DMS153 treated with DMSO at 0.1 percent for 48 hours (cell line): ENCODE data around the gene PDE5A.

ENCODE experiments used
- DNase-seq: peaks from one replicate; lab custom pipeline; 2025; ENCODE audit not compliant: unreplicated experiment; lab: John Stamatoyannopoulos, UW

The PDE5A gene

DNA sequence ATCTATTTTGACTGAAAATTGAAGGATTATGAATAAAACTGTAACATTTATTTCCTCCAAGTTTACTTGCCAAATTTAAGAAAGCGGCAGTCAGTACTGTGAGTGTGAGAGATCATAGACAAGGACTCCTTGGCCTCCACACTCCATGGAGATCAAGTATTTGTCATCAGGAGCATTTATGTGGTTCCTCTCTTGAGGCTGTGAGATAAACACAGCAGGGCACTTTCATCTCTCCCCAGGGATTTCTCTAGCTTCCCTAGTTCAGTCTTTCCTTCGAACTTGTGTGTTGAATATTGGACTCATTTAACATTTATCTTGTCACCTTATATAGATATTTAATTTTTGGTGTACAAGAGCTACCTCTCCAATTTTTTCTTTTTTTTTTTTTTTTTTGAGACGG lies 40.8 kb downstream of the PDE5A start:
- DNase-seq, result no peak

DNA sequence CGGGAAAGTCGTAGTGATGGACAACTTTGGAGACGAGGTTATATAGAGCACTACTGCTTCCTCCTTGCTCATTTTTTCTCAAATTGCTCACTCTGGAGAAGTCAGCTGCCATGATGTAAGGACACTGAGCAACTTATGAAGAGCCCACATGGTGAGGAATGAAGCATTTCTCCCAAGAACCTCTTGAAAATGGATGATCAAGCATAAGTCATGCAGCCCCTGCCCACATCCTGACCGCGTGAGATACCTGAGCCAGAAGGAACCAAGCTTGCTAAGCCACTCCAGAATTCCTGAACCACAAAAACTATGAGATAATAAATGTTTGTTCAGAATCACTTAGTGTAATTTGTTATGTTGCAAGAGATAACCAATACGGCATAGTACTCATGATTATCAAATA lies 42.8 kb downstream of the PDE5A start:
- no peak for DNase-seq

DNA sequence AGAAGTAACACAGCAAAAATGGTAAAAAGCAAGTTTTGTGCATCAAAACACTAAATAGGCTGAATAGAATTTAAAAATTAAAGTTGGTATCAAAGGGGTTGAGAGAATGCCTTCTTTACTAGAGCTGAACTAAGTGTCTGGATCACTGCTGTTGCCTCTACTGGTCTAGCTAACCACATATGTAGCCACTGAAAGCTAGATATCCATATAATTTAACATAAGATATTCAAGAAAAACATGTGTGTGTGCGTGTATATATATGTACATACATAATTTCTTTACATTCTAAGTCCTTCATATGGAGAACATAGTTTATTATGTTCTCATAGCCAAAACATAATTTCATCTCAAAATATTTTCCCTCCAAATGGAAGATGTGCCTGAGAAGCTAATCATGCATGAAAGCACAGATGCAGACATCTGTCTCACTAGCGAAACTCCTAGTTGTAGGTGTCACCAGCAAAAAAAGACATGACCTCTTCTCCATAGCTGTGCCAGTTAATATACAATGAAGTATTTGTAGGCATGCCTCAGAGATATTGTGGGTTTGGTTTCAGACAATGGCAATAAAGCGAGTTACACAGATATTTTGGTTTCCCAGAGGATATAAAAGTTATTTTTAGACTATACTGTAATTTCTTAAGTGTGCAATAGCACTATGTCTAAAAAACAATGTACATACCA lies 47.3 kb downstream of the PDE5A start:
- DNase-seq, result no peak

DNA sequence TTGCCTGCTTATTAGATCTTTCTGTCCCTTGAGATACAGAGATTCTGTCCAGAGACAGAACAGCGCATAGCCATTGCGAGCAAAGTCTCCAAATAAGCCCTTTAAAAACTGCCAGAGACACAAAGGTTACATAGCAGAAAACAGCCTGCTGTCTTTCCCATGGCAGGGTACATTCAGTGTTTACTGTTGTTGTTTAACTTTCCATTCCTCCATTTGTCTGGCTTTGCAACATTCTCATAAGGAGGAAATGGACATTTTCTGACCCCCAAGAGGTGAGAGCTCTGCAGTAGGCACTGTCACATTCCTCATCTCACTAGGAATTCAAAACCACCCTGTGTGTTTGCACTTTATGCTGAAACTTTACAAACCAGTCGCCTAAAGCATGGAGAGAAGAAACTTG lies 48.3 kb downstream of the PDE5A start:
- DNase-seq, result no peak

DNA sequence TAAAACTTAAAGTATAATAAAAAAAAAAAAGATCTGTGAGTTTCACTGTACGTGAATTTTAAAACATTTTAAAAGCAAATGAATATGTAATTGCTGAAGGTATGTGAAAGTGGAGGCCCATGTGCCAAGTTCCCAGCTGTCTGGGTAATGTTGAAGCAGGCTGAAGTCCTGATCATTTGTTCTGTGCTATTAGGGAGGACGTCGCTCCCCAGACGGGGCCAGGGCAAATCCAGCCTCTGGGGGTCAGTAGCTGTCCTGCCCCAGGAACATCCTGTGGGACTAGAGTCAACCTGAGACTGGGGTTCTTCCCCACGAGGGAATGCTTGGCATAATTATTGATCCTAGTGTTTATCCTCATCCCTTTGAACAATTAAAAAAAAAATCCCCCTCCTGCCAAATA lies 48.8 kb downstream of the PDE5A start:
- DNase-seq, result no peak

DNA sequence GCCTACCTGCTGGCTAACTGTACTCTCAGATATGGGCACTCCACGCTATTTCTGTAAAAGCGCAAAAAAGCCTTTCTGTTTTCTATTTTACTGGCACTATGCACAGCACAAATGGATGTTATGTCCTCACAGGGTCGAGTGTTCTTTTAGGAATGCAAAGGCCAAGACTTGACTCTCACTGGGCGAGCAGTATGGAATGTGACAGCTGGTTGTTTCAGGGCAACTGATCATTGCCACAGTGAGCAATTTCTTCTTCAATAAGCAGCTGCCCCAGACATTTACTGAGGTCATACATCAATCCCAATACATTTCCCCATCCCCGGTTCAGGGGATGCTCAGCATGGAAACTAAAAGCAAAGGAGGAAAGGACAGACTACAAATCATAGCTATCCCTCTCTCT lies 58.2 kb downstream of the PDE5A start:
- DNase-seq, result no peak

DNA sequence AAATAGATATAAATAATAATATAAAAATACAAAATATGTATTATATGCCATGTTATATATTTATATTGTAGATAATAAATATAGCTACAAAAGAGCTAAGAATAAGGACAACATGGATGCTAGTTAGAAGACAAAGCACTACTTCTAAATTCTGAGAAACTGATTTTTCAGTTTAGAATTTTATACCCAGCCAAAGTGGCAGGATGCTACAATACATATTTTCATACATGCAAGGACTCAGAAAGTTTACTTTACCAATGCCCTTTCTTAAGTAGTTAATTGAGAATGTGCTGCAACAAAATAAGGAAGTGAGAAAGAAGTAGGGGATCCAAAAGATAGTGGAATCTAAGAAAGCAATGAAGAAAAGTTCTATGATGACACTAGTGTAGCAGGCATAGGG lies 64.5 kb downstream of the PDE5A start:
- no peak for DNase-seq

DNA sequence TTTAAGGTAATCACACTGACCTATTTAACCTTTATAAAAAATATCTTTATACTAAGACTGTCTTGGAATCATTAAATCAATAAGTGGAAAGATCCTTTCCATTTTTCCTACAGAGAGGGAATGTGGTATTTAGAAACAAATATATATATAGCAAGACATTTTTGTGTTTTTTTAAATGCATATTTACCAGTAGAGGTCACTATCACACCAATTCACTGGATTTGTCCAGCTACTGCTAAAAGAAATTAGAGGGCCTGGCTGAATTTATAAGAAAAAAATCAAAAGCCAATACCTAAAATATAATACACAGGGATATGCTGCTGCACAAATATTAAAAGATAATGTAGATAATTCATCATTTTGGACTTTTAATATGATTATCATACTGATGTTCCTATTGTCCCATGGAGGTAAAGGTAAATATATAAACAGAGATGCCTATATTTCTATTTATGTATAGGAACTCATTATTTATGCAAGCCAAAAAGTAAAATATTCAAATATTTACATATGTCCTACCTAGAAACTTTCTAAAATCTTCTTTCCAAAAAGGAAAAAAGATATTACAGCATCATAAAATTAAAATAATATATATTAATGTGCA lies 69.5 kb downstream of the PDE5A start:
- no peak for DNase-seq

DNA sequence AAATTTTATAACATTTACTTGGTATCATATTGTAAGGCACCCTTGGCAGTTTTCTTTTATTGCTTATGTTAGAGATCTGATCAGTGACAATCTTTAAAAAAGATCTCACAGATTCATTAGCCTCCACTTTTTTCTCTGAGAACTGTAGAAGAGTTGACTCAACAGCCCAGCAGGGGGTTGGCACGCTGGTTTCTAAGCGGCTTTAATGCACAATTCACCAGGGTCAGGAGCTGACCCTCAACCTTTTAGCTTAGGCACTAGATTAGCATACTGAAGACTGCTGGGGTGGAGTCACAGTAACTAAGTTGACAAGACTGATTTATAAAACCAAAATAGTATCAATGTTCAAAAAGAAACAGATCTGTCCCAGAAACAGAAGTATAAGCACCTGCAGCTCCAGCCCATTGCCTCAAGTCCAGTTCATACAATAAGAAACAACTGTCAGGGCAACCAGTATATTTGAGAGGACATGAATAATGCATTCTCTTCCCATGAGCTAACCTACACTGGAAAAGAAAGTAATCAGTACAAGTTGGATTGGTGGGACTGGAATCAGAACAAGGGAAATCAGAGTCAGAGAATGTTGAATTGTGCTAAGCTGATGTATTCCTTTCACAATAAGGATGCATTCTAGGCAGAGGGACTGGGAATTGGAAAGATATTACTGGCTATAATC lies 77.6 kb downstream of the PDE5A start:
- no peak for DNase-seq

DNA sequence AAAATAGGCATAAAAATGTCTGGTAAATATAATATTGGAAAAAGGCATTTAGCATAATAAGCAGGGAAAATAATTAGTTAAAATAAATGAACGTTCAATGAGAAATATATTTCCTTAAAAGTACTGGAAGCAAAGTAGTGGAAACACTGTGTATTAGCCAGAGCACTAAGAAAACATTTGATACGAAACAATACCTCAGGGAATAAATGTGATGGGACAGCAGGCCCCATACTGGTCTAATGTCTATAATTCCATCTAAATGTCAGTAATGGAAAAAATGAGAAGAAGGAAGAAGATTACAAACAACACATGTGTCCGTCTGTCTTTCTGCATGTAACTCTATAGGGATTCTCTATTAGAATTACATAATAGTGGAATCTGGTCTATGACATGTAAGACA lies 79.0 kb downstream of the PDE5A start:
- no peak for DNase-seq

DNA sequence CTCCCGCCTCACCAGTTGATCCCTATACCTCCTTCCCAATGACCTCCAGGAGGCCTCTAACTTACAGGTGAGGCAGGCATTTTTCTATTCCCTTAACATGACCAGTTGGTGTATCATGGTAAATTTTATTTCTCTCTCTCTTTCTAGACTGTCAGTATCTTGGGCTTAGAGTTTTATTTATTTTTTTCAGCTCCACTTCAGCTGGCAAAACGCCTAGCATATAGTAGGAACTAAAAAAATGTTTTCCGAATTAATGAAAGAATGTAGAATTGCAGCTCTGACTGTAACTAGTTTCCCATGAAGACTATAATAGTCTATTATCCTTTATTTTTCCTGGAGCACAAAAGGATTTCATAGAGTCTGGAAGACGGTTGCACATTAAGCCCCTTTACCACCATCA lies 84.8 kb downstream of the PDE5A start:
- DNase-seq, result no peak

DNA sequence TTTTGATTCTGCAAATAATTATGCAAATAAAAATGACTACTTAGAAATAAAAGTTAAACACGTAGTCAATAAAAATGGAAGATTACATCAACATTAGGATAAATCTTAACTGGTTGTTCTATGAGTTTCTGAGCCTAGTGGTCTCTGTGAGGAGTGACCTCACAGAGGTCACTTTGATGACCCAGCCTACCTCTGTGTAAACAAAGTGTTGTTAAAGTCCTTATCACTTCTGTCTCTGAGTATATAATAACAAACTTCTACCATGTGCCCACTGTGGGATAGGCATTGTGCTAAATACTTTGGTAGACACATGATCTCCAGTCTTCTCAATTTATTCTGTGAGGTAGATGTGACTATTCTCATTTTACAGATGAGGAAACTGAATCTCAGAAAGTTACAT lies 85.4 kb downstream of the PDE5A start:
- DNase-seq, result no peak

DNA sequence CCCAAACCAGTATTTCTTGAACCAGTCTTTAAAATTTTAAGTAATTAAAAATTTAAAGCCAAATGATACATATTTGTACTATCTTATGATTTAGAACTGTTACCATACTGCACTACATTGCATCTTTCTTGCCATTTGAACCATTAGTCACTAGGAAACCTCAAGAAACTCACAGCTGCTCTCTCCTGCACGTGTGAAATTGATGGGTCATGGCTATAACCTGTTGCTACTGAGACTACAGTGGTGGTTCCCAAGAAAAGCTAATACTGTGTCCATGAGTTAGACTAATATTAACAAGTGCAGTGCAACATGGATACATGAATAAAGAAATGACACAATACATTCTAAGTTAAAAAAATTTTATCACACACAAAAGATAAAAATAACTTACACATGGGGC lies 88.4 kb downstream of the PDE5A start:
- DNase-seq, result no peak

DNA sequence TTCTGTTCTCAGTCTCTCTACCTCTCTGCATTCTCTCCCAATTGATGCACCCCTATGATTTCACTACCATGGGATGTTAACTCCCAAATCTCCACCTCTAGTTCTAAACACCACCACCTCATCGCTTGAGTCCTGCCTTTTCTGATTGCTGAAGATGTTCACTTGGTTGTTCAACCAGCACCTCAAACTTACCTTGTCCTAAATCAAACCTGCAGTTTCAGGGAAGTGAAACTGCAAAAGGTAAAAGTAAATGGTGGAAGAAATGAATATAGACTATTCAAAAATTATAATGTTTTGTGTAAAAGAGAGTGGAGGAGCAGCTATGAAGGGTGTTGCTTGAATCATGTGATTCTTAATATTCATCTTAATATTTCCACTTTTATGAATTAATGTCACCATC lies 91.0 kb downstream of the PDE5A start:
- no peak for DNase-seq

DNA sequence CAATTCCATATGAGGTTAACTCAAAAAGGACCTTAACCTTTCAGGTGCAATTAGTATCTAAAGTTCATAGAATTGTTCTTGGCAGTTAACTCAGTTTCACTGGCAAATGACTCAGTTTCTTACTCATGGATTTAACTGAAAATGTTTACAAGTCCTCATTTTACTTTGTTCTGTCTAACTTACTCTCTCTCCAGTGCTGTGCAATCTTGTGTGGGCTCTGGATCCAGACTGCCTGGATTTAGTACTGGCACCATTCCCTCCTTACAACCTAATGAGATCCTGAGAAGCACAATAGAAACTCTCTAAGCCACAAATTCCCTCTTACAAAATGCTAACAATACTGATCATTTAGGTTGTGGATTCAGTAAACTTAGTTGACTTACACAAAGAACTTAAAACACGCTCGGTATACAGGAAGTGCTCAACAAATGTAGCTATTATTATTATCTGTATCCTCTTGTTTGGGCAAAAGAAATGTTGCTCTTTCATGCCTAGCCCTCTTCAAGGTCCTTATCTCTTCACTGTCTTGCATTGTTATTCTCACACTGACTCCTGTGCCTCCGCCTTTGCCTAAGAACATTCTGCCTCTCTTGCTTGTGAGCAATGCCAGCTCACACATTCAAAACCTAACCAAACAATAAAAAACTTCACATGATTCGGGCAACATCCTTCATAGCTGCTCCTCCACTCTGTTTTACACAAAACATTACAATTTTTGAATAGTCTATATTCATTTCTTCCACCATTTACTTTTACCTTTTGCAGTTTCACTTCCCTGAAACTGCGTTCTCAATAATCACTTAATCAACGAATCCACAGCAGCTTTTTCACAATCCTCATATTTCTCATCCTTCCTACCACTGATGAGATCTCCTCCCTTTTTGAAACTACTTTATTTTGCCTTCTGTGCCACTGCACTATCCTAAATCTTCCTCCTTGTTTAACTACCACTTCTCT lies 91.8 kb downstream of the PDE5A start:
- no peak for DNase-seq

DNA sequence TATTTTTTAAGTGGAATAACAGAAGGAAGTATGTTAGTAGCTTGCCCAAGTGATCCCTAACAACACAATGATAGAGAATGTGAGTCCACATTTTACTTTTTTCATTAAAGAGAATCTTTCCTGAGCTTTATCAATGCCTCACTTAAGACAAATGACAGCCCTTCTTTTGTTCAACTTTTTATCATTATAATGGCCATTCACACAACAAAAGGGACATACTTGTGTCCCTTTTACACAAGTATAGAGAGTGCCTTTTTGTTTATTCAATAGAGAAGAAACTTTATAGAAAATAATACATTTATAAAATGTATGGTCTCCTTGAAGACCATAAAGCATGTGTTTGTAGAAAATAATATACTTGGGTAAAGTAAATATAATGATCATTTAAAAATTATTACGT lies 96.3 kb downstream of the PDE5A start:
- DNase-seq, result no peak

DNA sequence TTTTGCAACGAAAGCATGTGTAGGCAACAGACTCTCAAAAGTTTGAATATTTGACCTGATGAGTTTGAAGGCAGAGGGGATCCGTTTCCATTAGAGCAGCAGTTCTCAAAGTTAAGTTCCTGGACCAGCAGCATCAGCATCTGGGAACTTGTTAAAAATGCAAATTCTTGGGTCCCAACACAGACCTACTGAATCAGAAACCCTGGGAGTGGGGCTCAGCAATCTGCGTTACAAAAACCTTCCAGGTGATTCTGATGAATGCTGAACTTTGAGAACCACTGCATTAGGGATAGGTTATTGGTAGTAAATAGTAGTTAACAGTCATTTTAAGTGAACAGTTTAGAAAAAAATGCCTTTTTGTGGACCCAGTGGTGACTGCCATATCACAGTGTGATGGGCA lies 98.8 kb downstream of the PDE5A start:
- DNase-seq, result no peak

DNA sequence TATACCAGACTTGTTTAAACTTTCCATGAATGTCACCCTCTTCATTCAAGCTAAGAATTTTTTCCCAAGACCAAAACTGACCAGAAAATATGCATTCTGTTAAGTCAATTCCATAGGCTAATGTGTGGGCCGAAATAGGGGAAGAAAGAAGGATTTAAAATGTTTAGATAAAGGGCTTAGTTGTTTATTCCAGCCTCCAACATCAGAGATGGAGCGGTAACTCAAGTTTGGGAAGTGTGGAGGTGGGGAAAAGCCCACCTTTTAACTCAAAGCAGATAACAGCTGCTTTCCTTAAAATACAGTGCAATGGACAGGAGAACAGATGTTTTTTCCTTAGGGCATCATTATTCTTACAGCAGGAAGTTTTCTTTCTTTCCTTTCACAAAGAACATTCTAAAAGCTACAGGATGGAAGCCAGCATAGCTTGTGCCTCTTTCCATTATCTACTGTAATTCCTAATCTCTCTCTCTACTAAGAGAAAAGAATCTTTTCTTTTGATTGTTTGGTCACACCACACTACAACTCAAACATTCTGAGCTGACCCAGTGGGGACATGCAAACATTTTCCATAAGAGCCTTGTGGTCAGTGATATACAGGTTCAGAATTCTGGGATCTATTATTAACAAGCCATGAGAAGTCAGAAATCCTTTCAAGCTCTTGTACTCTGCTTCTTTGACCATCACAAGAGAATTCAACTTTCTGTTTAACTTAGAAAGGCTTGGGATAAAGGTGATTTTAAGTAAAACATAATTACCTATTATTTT lies 101.6 kb downstream of the PDE5A start:
- DNase-seq, result no peak

DNA sequence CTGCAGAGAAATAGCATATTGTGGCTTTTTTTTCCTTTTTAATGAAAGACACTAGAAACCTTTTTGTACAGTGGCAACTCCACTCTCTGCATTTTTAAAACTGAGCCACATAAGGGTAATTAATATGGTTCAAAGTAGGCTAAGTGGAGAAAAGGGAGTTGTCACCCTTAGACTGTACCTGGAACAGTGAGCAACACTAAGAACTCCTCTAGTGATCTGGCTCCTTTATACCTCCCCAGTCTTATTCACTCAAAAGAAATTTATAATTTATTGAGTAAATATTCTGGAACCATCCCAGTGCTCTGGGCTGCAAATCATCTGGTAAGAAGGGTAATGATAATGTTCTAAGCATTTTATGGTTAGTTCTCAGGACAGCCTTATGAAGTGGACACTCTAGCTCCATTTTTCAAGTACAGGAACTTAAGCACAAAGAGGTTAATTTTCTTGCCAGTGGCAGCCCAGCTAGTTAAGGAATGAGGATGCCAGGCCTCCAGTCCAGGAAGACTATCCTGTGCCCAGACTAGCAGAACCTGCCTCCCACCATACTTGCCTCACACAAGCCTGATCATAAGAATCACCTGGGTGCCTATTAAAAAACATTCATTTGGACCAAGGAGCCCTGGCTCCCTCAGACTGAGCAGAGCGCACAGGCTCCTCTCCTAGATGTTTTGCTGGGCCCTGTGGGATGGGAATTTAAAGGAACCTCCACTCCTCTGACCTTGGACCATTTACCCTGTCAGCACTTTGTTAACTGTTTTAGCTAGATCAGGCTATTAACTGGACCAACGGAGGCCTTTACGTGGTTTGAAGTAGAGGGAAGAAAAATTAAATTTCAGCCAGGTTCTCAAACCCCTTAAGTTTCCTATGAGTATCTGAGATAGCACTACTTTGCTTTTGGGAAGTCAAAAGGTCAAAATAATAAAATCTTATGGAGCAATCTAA lies 102.6 kb downstream of the PDE5A start:
- no peak for DNase-seq
